GM12872 (cell line): ENCODE results near the gene EPN3.

Experiments used
- CTCF ChIP-seq: IDR thresholded peaks from 3 replicates; pipeline ENCODE4 v1.5.1; 2011; ENCODE audit warnings: low read depth, mild to moderate bottlenecking, low read length, moderate library complexity; ENCODE audit not compliant: insufficient read depth

Gene EPN3

GRCh38 chr17:50541402-50541715 lies 8.8 kb downstream of the EPN3 start:
- no peak for TF ChIP-seq CTCF

DNA sequence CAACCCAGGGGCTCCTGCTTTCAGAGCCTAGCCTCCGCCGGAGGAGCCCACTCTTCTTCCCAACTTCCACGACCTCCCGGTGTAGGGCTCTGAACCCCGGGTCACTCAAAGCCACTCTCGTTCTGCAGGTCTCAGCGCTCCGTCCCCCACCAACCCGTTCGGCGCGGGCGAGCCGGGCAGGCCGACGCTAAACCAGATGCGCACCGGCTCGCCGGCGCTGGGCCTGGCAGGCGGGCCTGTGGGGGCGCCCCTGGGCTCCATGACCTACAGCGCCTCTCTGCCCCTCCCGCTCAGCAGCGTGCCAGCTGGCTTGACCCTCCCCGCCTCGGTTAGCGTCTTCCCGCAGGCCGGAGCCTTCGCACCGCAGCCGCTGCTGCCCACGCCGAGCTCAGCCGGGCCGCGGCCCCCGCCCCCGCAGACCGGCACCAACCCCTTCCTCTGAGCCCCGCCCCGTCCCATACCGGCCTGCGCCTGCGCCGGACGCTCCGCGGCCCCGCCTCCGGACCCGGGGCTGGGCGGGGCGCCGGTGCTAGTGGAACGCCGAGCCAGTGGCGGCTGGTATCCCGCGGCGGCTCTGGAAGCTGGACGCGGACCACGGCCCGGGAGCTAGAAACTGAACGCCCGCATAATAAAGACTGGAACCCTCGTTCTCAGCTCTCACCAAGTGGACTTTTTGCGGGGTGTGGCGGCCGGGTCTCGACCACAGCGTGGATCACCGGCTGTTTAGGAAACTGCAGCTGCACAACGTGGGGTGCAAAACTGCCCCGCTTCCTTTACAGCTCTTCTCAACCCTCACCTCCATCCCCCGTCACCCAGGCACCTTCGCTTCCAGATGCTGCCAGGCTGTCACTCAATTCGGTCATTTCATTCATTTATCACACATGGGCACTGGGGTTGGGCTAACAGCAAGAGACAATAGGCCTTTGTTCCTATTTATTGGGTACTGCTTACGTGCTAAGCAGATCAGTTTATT lies 9.5 kb downstream of the EPN3 start:
- TF ChIP-seq CTCF = peak; percentile 44

- TF ChIP-seq CTCF = no peak
These were observed 10.6 kb downstream of the EPN3 start for GRCh38 chr17:50542795-50543774.

DNA sequence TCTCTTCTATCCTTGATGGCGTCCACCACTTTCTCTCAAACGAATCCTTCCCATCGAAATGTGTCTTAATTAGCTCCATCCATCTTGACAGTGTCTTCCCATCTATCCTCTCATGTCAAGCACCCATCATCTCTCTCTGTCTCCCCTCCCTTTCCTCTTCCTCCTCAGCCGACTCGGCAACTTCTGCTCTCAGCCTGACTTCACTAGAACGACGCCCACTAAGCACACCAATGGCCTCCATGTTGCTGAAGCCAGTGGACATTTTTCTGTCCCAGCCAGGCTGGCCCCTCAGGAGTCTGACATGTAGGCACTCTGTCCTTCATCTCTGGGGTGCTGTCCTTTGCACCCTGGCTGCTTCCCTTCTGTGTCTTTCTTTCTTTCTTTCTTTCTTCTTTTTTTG lies 12.0 kb downstream of the EPN3 start:
- TF ChIP-seq CTCF = no peak

DNA sequence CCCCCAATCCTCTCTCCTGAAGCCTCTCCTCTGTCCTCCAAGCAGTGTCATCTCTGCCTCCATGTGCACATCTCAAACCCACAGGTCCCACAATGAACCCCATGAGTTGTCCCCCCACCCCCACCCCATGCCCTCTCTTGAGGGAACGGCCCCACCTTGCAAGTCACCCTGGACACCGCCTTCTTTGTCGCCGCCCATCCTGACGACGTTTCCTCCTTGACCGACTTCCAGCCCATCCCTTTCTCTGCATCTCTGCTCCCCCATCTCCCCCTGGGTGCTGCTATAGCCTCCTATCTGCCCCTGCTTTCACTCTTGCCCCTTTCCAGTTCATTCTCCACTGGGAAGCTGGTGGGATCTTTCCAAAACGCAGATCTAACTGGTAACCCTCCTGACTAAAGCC lies 12.8 kb downstream of the EPN3 start:
- no peak for TF ChIP-seq CTCF

GRCh38 chr17:50546701-50547034 lies 14.1 kb downstream of the EPN3 start:
- TF ChIP-seq CTCF = no peak

DNA sequence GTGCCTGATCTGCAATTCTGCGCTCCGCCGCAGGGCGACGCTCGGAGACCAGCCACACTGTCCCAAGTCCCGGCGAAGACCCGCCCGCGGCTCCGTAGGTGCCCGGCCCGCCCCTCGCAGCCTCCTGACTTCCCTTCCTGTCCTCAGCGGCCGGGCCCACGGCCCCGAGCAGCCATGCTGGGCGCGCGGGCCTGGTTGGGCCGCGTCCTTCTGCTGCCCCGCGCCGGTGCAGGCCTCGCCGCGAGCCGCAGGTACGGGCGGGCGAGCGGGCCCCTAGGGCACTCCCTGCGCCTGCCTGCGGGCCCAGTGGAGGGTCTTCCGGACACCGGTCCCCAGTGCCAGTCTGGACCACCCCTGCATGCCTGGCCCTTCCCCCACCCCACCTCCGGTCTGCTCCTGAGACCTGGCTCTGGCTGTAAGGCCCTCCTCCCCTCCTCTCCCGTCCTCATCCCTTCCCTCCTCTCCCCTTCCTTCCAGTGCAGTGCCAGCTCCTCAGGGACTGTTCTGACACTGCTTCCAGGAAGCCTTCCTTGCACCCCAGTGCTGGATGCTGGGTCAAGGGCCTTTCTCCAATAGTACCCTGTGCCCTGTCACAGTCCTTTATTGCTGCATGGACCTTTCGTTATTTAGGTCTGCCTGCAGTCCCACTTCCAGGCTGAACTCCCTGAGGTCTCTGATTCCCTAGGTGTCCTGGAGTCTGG lies 14.7 kb downstream of the EPN3 start, which contains the start of gene SPATA20:
Gene SPATA20 (plus strand): TSS at position 140 of the 701 bp plus-strand sequence. CDS start 35 bp downstream, at position 175.
- peak; percentile 99 for TF ChIP-seq CTCF
